Esophagus muscularis mucosa (tissue), 4 donors: ENCODE results near the gene MAGI2. TPM values are rescaled to one million over a fixed set of nuclear protein-coding genes. Genes with fewer than 3 reads are reported as not detected.

Experiments
- DNase-seq: peaks from one replicate; pipeline ENCODE4 v3.0.0-alpha.2; 2017; ENCODE audit errors: extremely low spot score
- H3K27ac ChIP-seq, 4 donors: fragments of 200-600 bp; sonication (generic); replicated peaks in 1 of 4; 1 replicate in 3 of 4; 2 replicates in 1 of 4; pipeline ENCODE4 v1.5.1; 2016 to 2019; ENCODE audit warnings: mild to moderate bottlenecking in 1 of 4
- H3K27me3 ChIP-seq, 4 donors: fragments of 200-600 bp; sonication (generic); one replicate each; pipeline versions ENCODE4 v1.5.1 to v1.6.0; 2016 to 2019
- H3K36me3 ChIP-seq, 4 donors: fragments of 200-600 bp; sonication (generic); one replicate each; pipeline ENCODE4 v1.5.1; 2016 to 2019
- H3K4me1 ChIP-seq, 4 donors: fragments of 200-600 bp; sonication (generic); one replicate each; pipeline ENCODE4 v1.5.1; 2016 to 2019
- H3K4me3 ChIP-seq, 4 donors: fragments of 200-600 bp; sonication (generic); 1 replicate in 2 of 4; 2 replicates in 2 of 4; pipeline ENCODE4 v1.5.1; 2016 to 2019; ENCODE audit warnings: mild to moderate bottlenecking in 4 of 4, moderate library complexity in 1 of 4
- H3K9me3 ChIP-seq, 4 donors: fragments of 200-600 bp; sonication (generic); 1 replicate in 3 of 4; 2 replicates in 1 of 4; pipeline ENCODE4 v1.5.1; 2016 to 2019
- CTCF ChIP-seq, 3 experiments: fragments of 200-600 bp in 2 of 3; fragments of 450-650 bp in 1 of 3; sonication (generic) in 2 of 3; IDR thresholded peaks; one replicate each; pipeline ENCODE4 v1.5.1; 2017 to 2019; ENCODE audit warnings: antibody characterized with exemption in 3 of 3, mild to moderate bottlenecking in 2 of 3, moderate library complexity in 1 of 3
- EP300 ChIP-seq: sonication (generic); formaldehyde crosslinking; IDR thresholded peaks from one replicate; pipeline ENCODE4 v1.6.1; 2017; ENCODE audit warnings: antibody characterized with exemption
- POLR2A ChIP-seq: fragments of 450-650 bp; IDR thresholded peaks from one replicate; pipeline ENCODE4 v1.6.1; 2017; ENCODE audit warnings: antibody characterized with exemption, moderate library complexity, mild to moderate bottlenecking, low read depth
- POLR2AphosphoS5 ChIP-seq, 2 donors: sonication (generic); formaldehyde crosslinking; IDR thresholded peaks; one replicate each; pipeline ENCODE4 v1.6.1; 2017; ENCODE audit warnings: antibody characterized with exemption in 2 of 2
- WGBS: methylation state at CpG from one replicate; pipeline ENCODE4 v1.1.5; 2018; 5-methylcytosine and 5-hydroxymethylcytosine counted together
- intact Hi-C: fragments of 100-400 bp; cut with DNase I; formaldehyde crosslinking; loops from one replicate; pipeline ENCODE4 v1.15.1; 2023
- total RNA-seq, 4 donors: library from RNA; depleted of rRNA; stranded (reverse); fragments of >200 nt; gene quantifications; one replicate each; pipeline versions ENCODE4 v1.1.0 to v1.2.1, GENCODE V29; 2016

Gene MAGI2
- total RNA-seq, 4 donors from 2014 or later, result 14.4 to 22.3 (median 21.2) TPM

DNA sequence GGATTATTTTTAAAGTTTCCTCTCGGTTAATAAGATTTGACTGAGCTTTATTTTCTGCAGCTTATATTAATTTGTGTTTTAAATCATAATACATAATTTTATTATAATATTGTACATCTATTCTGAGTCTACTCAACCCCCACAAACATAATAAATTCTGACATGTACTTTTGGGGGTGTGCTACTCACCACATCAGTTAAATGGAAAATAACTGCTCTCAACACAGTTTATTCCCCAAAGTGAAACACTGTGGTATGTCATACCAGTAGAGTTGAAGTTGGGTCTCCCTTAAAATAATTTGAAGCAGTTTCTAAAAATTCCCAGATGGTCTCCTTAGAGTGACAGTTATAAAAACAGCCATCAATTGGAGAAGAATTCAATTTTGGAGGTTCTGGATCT, 1191.7 kb downstream of the MAGI2 start:
- Histone ChIP-seq H3K4me1 (no peaks in the 10 kb centered on the region), H3K27ac (no peak overlapping the region), H3K36me3 (no peaks in the 10 kb centered on the region), H3K27me3 (no peaks in the 10 kb centered on the region), H3K9me3 (no peaks in the 10 kb centered on the region), H3K4me3 (no peak overlapping the region)
- intact Hi-C loops, result no loop called here
- no peak for TF ChIP-seq POLR2A
- TF ChIP-seq EP300, result no peak
- TF ChIP-seq CTCF (IDR thresholded peaks at IDR 0.05), result no peak
- TF ChIP-seq POLR2AphosphoS5 (IDR thresholded peaks at IDR 0.05), result no peak
- no peak for DNase-seq
- 93% methylated on average over 1 of the region's 1 CpG for WGBS

GRCh38 chr7:78261302-78261701, 1192.2 kb downstream of the MAGI2 start:
- H3K4me1 ChIP-seq, result no peaks in the 10 kb centered on the region
- no peaks in the 10 kb centered on the region for H3K9me3 ChIP-seq
- H3K36me3 ChIP-seq, result peaks cover 0 to under 1% (median 0%) of the 10 kb centered on the region in 4 donors
- intact Hi-C loops, result no loop called here
- no peak overlapping the region for H3K27ac ChIP-seq
- no peak overlapping the region for H3K4me3 ChIP-seq
- no peaks in the 10 kb centered on the region for H3K27me3 ChIP-seq
- TF ChIP-seq POLR2A, result no peak
- TF ChIP-seq EP300, result no peak
- TF ChIP-seq CTCF (IDR thresholded peaks at IDR 0.05), result no peak
- no peak for TF ChIP-seq POLR2AphosphoS5 (IDR thresholded peaks at IDR 0.05)
- 70% methylated on average over 2 of the region's 2 CpGs for WGBS
- no peak for DNase-seq

DNA sequence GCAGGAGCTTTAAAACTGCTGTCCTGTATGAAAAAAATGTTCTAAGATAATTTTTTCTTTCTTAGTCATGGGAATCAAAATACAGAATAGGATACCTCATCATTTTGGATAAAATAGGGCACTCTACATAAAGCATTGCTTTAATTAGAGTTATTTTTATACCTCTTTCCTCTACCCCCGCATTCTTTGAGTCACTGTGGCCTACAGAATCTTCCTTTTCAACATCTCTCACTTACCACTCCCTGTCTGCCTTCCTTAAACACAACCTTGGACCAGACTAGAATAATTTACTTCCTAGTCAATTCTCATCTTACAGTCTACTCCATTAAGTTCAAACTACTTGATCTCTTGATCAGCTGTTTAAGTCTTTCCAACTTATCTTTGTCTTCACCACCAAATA, 1192.6 kb downstream of the MAGI2 start:
- H3K4me1 ChIP-seq, result no peaks in the 10 kb centered on the region
- no peak overlapping the region for H3K27ac ChIP-seq
- TF ChIP-seq CTCF (IDR thresholded peaks at IDR 0.05), result no peak
- no peak for TF ChIP-seq POLR2A
- no peak for TF ChIP-seq EP300
- no peak for TF ChIP-seq POLR2AphosphoS5 (IDR thresholded peaks at IDR 0.05)
- intact Hi-C loops, result no loop called here
- peaks cover 0 to 6% (median 0%) of the 10 kb centered on the region in 4 donors for H3K36me3 ChIP-seq
- WGBS, result 63% methylated on average over 1 of the region's 1 CpG
- no peaks in the 10 kb centered on the region for H3K27me3 ChIP-seq
- no peak overlapping the region for H3K4me3 ChIP-seq
- no peaks in the 10 kb centered on the region for H3K9me3 ChIP-seq
- DNase-seq, result no peak

GRCh38 chr7:78254726-78255055, 1198.8 kb downstream of the MAGI2 start:
- WGBS, result 89% methylated on average over 3 of the region's 3 CpGs
- intact Hi-C loops, result no loop called here
- TF ChIP-seq EP300 (no peak), CTCF (IDR thresholded peaks at IDR 0.05) (no peak), POLR2AphosphoS5 (IDR thresholded peaks at IDR 0.05) (no peak), POLR2A (no peak)
- no peaks in the 10 kb centered on the region for H3K4me1 ChIP-seq
- H3K27ac ChIP-seq, result no peak overlapping the region
- no peak for DNase-seq
- no peak overlapping the region for H3K4me3 ChIP-seq
- H3K36me3 ChIP-seq, result peaks cover 0 to 7% (median 0%) of the 10 kb centered on the region in 4 donors
- H3K9me3 ChIP-seq, result no peaks in the 10 kb centered on the region
- no peaks in the 10 kb centered on the region for H3K27me3 ChIP-seq
